GM23248 (cell line): Measurements from ENCODE around the gene DAPK1. TPM values are rescaled to one million over a fixed set of nuclear protein-coding genes. Genes with fewer than 3 reads are reported as not detected.

ENCODE experiments used
- DNase-seq: peaks from one replicate; pipeline ENCODE4 v3.0.0-alpha.2; 2015
- H2AFZ ChIP-seq: fragments of 200-600 bp; sonication (generic); 2 replicates; pipeline ENCODE4 v1.6.1; 2016; ENCODE audit warnings: antibody characterized with exemption
- H3F3A ChIP-seq: fragments of 200-600 bp; sonication (generic); 2 replicates; pipeline ENCODE4 v1.6.1; 2016; ENCODE audit warnings: mild to moderate bottlenecking, antibody characterized with exemption, mixed run types; ENCODE audit not compliant: insufficient read depth
- H3K27ac ChIP-seq: fragments of 200-600 bp; sonication (generic); 2 replicates; pipeline ENCODE4 v1.5.1; 2016; ENCODE audit warnings: mild to moderate bottlenecking
- H3K27me3 ChIP-seq: fragments of 200-600 bp; sonication (generic); replicated peaks from 2 replicates; pipeline ENCODE4 v1.6.1; 2016; ENCODE audit warnings: mild to moderate bottlenecking; ENCODE audit not compliant: insufficient read depth
- H3K36me3 ChIP-seq: fragments of 200-600 bp; sonication (generic); 2 replicates; pipeline ENCODE4 v1.6.1; 2016; ENCODE audit warnings: low read depth, mild to moderate bottlenecking
- H3K4me1 ChIP-seq: fragments of 200-600 bp; sonication (generic); 2 replicates; pipeline ENCODE4 v1.6.1; 2016; ENCODE audit warnings: mild to moderate bottlenecking; ENCODE audit not compliant: insufficient read depth
- H3K4me2 ChIP-seq: fragments of 200-600 bp; sonication (generic); one replicate; pipeline ENCODE4 v1.6.1; 2016; ENCODE audit warnings: mild to moderate bottlenecking; ENCODE audit not compliant: unreplicated experiment
- H3K4me3 ChIP-seq: fragments of 200-600 bp; sonication (generic); 2 replicates; pipeline ENCODE4 v1.5.1; 2016; ENCODE audit warnings: mild to moderate bottlenecking
- H3K79me2 ChIP-seq: fragments of 200-600 bp; sonication (generic); 2 replicates; pipeline ENCODE4 v1.6.1; 2016; ENCODE audit warnings: mild to moderate bottlenecking; ENCODE audit not compliant: insufficient read depth
- H3K9ac ChIP-seq: fragments of 200-600 bp; sonication (generic); 2 replicates; pipeline ENCODE4 v1.6.1; 2016; ENCODE audit warnings: mild to moderate bottlenecking
- H3K9me2 ChIP-seq: fragments of 200-600 bp; sonication (generic); 2 replicates; pipeline ENCODE4 v1.6.1; 2016; ENCODE audit warnings: mixed run types, mild to moderate bottlenecking, moderate library complexity; ENCODE audit not compliant: insufficient read depth
- H3K9me3 ChIP-seq: fragments of 200-600 bp; sonication (generic); one replicate; pipeline ENCODE4 v1.6.1; 2017; ENCODE audit warnings: low read depth
- H4K20me1 ChIP-seq: fragments of 200-600 bp; sonication (generic); 2 replicates; pipeline ENCODE4 v1.6.0; 2016; ENCODE audit not compliant: insufficient read depth
- EZH2 ChIP-seq: fragments of 200-600 bp; sonication (generic); IDR thresholded peaks from 2 replicates; pipeline ENCODE4 v1.6.1; 2018; ENCODE audit warnings: antibody characterized with exemption, mild to moderate bottlenecking; ENCODE audit not compliant: insufficient read depth, poor library complexity, severe bottlenecking
- EZH2phosphoT487 ChIP-seq: fragments of 200-600 bp; sonication (generic); IDR thresholded peaks from 2 replicates; pipeline ENCODE4 v1.6.1; 2018; ENCODE audit warnings: antibody characterized with exemption, moderate library complexity, mild to moderate bottlenecking, low read depth; ENCODE audit not compliant: insufficient read depth
- WGBS, 2 experiments: methylation state at CpG; one replicate each; pipeline ENCODE4 v1.1.6; 2015 to 2017; ENCODE audit warnings: low lambda C conversion rate in 2 of 2, low coverage in 1 of 2; ENCODE audit errors: missing lambda C conversion rate in 2 of 2; 5-methylcytosine and 5-hydroxymethylcytosine counted together
- in situ Hi-C: fragments of 300-500 bp; cut with MboI; formaldehyde crosslinking; loops from 2 replicates; pipeline ENCODE4 v1.15.0; 2020
- polyA plus RNA-seq: library from polyadenylated mRNA; unstranded; fragments of >200 nt; fragmentation: Nextera tagmentation; extraction: Ambion mirVana; gene quantifications from 2 replicates; pipeline ENCODE4 v1.2.1, GENCODE V29; 2016
- total RNA-seq: library from RNA; depleted of rRNA; stranded (reverse); fragments of >200 nt; shearing (Covaris generic); gene quantifications from 2 replicates; pipeline ENCODE4 v1.2.3, GENCODE V29; 2014

Gene DAPK1
- total and polyA plus RNA-seq, 2 experiments from 2014 or later, result 1.6 to 1.9 TPM

- Histone ChIP-seq H3K27me3 (no peaks in the 10 kb centered on the region), H3K4me2 (no peak overlapping the region), H2AFZ (no peak overlapping the region), H3K79me2 (no peaks in the 10 kb centered on the region), H3K27ac (no peak overlapping the region), H3K9me2 (no peaks in the 10 kb centered on the region), H3K4me1 (no peaks in the 10 kb centered on the region), H4K20me1 (no peaks in the 10 kb centered on the region), H3K9me3 (no peaks in the 10 kb centered on the region), H3K36me3 (no peaks in the 10 kb centered on the region), H3F3A (no peaks in the 10 kb centered on the region), H3K4me3 (no peak overlapping the region), H3K9ac (no peak overlapping the region)
- WGBS, 2 experiments, result 79 to 83% methylated on average over 6 of the region's 6 CpGs
- in situ Hi-C loops, result no loop called here
- TF ChIP-seq EZH2phosphoT487 (no peak), EZH2 (no peak)
- no peak for DNase-seq
These were observed 140.6 kb downstream of the DAPK1 start for GRCh38 chr9:87638292-87638691.

- Histone ChIP-seq H3K9me2 (no peaks in the 10 kb centered on the region), H3K4me1 (no peaks in the 10 kb centered on the region), H2AFZ (no peak overlapping the region), H3K4me2 (no peak overlapping the region), H3K27ac (no peak overlapping the region), H3K36me3 (no peaks in the 10 kb centered on the region), H3K27me3 (no peaks in the 10 kb centered on the region), H3K79me2 (no peaks in the 10 kb centered on the region), H3K9ac (no peak overlapping the region), H3K9me3 (no peaks in the 10 kb centered on the region), H4K20me1 (no peaks in the 10 kb centered on the region), H3K4me3 (no peak overlapping the region), H3F3A (no peaks in the 10 kb centered on the region)
- 59 to 64% methylated on average over 4 of the region's 4 CpGs for WGBS, 2 experiments
- DNase-seq, result no peak
- in situ Hi-C loops, result no loop called here
- TF ChIP-seq EZH2phosphoT487, result no peak
These were observed 142.3 kb downstream of the DAPK1 start for GRCh38 chr9:87639949-87640348.

GRCh38 chr9:87640385-87640795 lies 142.7 kb downstream of the DAPK1 start:
- H3K36me3 ChIP-seq, result no peaks in the 10 kb centered on the region

GRCh38 chr9:87641067-87641466 lies 143.4 kb downstream of the DAPK1 start:
- no peaks in the 10 kb centered on the region for H3K9me2 ChIP-seq
- no peak for TF ChIP-seq EZH2phosphoT487
- no peak for TF ChIP-seq EZH2
- no peaks in the 10 kb centered on the region for H3F3A ChIP-seq
- H3K9me3 ChIP-seq, result no peaks in the 10 kb centered on the region
- H4K20me1 ChIP-seq, result no peaks in the 10 kb centered on the region
- no peak overlapping the region for H3K4me3 ChIP-seq
- no peaks in the 10 kb centered on the region for H3K36me3 ChIP-seq
- H3K27me3 ChIP-seq, result no peaks in the 10 kb centered on the region
- H3K79me2 ChIP-seq, result no peaks in the 10 kb centered on the region
- H3K27ac ChIP-seq, result no peak overlapping the region
- H3K4me1 ChIP-seq, result no peaks in the 10 kb centered on the region
- no peak overlapping the region for H3K4me2 ChIP-seq
- no peak overlapping the region for H3K9ac ChIP-seq
- DNase-seq, result no peak
- H2AFZ ChIP-seq, result no peak overlapping the region
- 72 to 79% methylated on average over 3 of the region's 3 CpGs for WGBS, 2 experiments
- in situ Hi-C loops, result no loop called here

More at GRCh38 chr9:87640385-87640795, 142.7 kb downstream of the DAPK1 start:
- Histone ChIP-seq H3K9me2 (no peaks in the 10 kb centered on the region), H3K27ac (no peak overlapping the region), H3K4me1 (no peaks in the 10 kb centered on the region), H3K27me3 (no peaks in the 10 kb centered on the region), H3K4me2 (no peak overlapping the region), H2AFZ (no peak overlapping the region), H4K20me1 (no peaks in the 10 kb centered on the region), H3K9ac (no peak overlapping the region), H3K9me3 (no peaks in the 10 kb centered on the region), H3F3A (no peaks in the 10 kb centered on the region), H3K79me2 (no peaks in the 10 kb centered on the region), H3K4me3 (no peak overlapping the region)
- TF ChIP-seq EZH2phosphoT487 (no peak), EZH2 (no peak)
- DNase-seq, result no peak
- in situ Hi-C loops, result no loop called here
- WGBS, 2 experiments, result 26 to 28% methylated on average over 5 of the region's 5 CpGs
